SK-N-SH (cell line): ENCODE results near the gene ASPSCR1. TPM values are rescaled to one million over a fixed set of nuclear protein-coding genes. Genes with fewer than 3 reads are reported as not detected.
A peak's percentile ranks its signal among the peaks of the same experiment; 100 is the strongest.

Source experiments
- CTCF ChIA-PET: fragments of 300-600, 350-600 bp; formaldehyde crosslinking; extraction: SDS; loops from one replicate; lab custom pipeline; 2021; lab: Yijun Ruan, JAX
- POLR2A ChIA-PET: fragments of 350-600 bp; sonication (Branson Sonifier 250); formaldehyde crosslinking; extraction: SDS; loops from one replicate; lab custom pipeline; 2020; ENCODE audit warnings: antibody characterized with exemption, inconsistent platforms; lab: Yijun Ruan, JAX
- DNase-seq: peaks from one replicate; pipeline ENCODE4 v3.0.0; 2012
- H2AFZ ChIP-seq: fragments of 200-600 bp; sonication (generic); 2 replicates; pipeline ENCODE4 v1.8.1; 2016; ENCODE audit warnings: antibody characterized with exemption, mild to moderate bottlenecking, low read depth
- H3F3A ChIP-seq: fragments of 200-600 bp; sonication (generic); replicated peaks from 2 replicates; pipeline ENCODE3; 2016; ENCODE audit warnings: antibody characterized with exemption, mild to moderate bottlenecking; ENCODE audit not compliant: insufficient read depth
- H3K27ac ChIP-seq, 2 experiments: fragments of 200-500 bp in 1 of 2; fragments of 200-600 bp in 1 of 2; sonication (Bioruptor generic) in 1 of 2; sonication (generic), shearing (Covaris generic) in 1 of 2; 2 replicates each; pipeline versions ENCODE4 v1.5.1 to v1.6.1; 2014 to 2016; ENCODE audit warnings: low read depth in 2 of 2, inconsistent platforms in 1 of 2, low read length in 1 of 2, mild to moderate bottlenecking in 1 of 2, mixed read lengths in 1 of 2
- H3K27me3 ChIP-seq: fragments of 200-600 bp; sonication (generic), shearing (Covaris generic); 2 replicates; pipeline ENCODE4 v1.6.1; 2016; ENCODE audit warnings: mixed run types; ENCODE audit not compliant: insufficient read depth
- H3K36me3 ChIP-seq, 2 experiments: fragments of 200-500 bp in 1 of 2; fragments of 200-600 bp in 1 of 2; sonication (Bioruptor generic) in 1 of 2; sonication (generic) in 1 of 2; replicated peaks in 1 of 2; 2 replicates each; pipeline versions ENCODE3 to v1.5.1; 2014 to 2016; ENCODE audit warnings: low read length in 1 of 2, mild to moderate bottlenecking in 1 of 2; ENCODE audit not compliant: insufficient read depth in 2 of 2, control insufficient read depth in 1 of 2
- H3K4me1 ChIP-seq, 2 experiments: fragments of 200-500 bp in 1 of 2; fragments of 200-600 bp in 1 of 2; sonication (Bioruptor generic) in 1 of 2; sonication (generic), shearing (Covaris generic) in 1 of 2; 2 replicates each; pipeline versions ENCODE4 v1.5.1 to v1.6.1; 2014 to 2016; ENCODE audit warnings: low read depth in 1 of 2, low read length in 1 of 2, mixed run types in 1 of 2; ENCODE audit not compliant: insufficient read depth in 2 of 2, control insufficient read depth in 1 of 2
- H3K4me2 ChIP-seq: fragments of 200-600 bp; sonication (generic), shearing (Covaris generic); 2 replicates; pipeline ENCODE4 v1.6.1; 2017; ENCODE audit warnings: mixed run types
- H3K4me3 ChIP-seq, 2 experiments: fragments of 200-500 bp in 1 of 2; fragments of 200-600 bp in 1 of 2; sonication (Bioruptor generic) in 1 of 2; sonication (generic), shearing (Covaris generic) in 1 of 2; 2 replicates each; pipeline versions ENCODE4 v1.5.1 to v1.8.1; 2014 to 2016; ENCODE audit warnings: low read depth in 2 of 2, inconsistent platforms in 1 of 2, low read length in 1 of 2, mild to moderate bottlenecking in 1 of 2, mixed read lengths in 1 of 2, moderate library complexity in 1 of 2
- H3K79me2 ChIP-seq: fragments of 200-600 bp; sonication (generic); 2 replicates; pipeline ENCODE4 v1.8.1; 2017; ENCODE audit warnings: mild to moderate bottlenecking; ENCODE audit not compliant: insufficient read depth
- H3K9ac ChIP-seq: fragments of 200-600 bp; sonication (generic); 2 replicates; pipeline ENCODE4 v1.6.1; 2017; ENCODE audit warnings: mixed run types
- H3K9me2 ChIP-seq: fragments of 200-600 bp; sonication (generic); 2 replicates; pipeline ENCODE4 v1.6.1; 2017; ENCODE audit warnings: mixed run types
- H3K9me3 ChIP-seq: fragments of 200-600 bp; sonication (generic); 2 replicates; pipeline ENCODE4 v1.6.1; 2017; ENCODE audit warnings: mixed run types, mild to moderate bottlenecking, moderate library complexity
- H4K20me1 ChIP-seq: fragments of 200-600 bp; sonication (generic); 2 replicates; pipeline ENCODE4 v1.6.1; 2017; ENCODE audit warnings: mild to moderate bottlenecking, mixed run types; ENCODE audit not compliant: insufficient read depth
- EP300 ChIP-seq, 2 experiments: IDR thresholded peaks; 2 replicates each; pipeline versions ENCODE4 v1.4.0 to v1.6.1; 2012; ENCODE audit warnings: borderline replicate concordance in 1 of 2, low read depth in 1 of 2, low read length in 1 of 2
- EZH2phosphoT487 ChIP-seq: fragments of 200-600 bp; sonication (generic); IDR thresholded peaks from 2 replicates; pipeline ENCODE4 v1.6.1; 2017; ENCODE audit warnings: low read depth, mixed run types, mild to moderate bottlenecking, antibody characterized with exemption, moderate library complexity, borderline replicate concordance
- FOXJ3 ChIP-seq: sonication (generic); formaldehyde crosslinking; IDR thresholded peaks from 2 replicates; pipeline ENCODE4 v1.5.1; 2020; ENCODE audit warnings: mild to moderate bottlenecking, missing genetic modification reagents
- FOXM1 ChIP-seq: IDR thresholded peaks from 2 replicates; pipeline ENCODE4 v1.4.0; 2012; ENCODE audit warnings: low read depth, mild to moderate bottlenecking
- GABPA ChIP-seq: IDR thresholded peaks from 2 replicates; pipeline ENCODE4 v1.4.0; 2012; ENCODE audit warnings: low read depth, mild to moderate bottlenecking
- GATA2 ChIP-seq: sonication (generic); formaldehyde crosslinking; IDR thresholded peaks from 2 replicates; pipeline ENCODE4 v1.5.0; 2020; ENCODE audit warnings: mild to moderate bottlenecking, missing genetic modification reagents
- MXI1 ChIP-seq: IDR thresholded peaks from 2 replicates; pipeline ENCODE4 v1.6.1; 2012; ENCODE audit warnings: mild to moderate bottlenecking, low read depth, low read length, improper control_type of control experiment
- NFIC ChIP-seq: IDR thresholded peaks from 2 replicates; pipeline ENCODE4 v1.4.0; 2012; ENCODE audit warnings: borderline replicate concordance
- POLR2AphosphoS5 ChIP-seq: IDR thresholded peaks from 2 replicates; pipeline ENCODE4 v1.6.1; 2012; ENCODE audit warnings: low read depth, low read length
- RCOR1 ChIP-seq: fragments of 150-350 bp; IDR thresholded peaks from 2 replicates; pipeline ENCODE4 v1.6.1; 2017; ENCODE audit warnings: antibody characterized with exemption, low read length
- RXRA ChIP-seq: IDR thresholded peaks from 2 replicates; pipeline ENCODE4 v1.4.0; 2012; ENCODE audit warnings: low read depth, mild to moderate bottlenecking, borderline replicate concordance
- SIN3A ChIP-seq: IDR thresholded peaks from 2 replicates; pipeline ENCODE4 v1.6.1; 2012; ENCODE audit warnings: low read depth, mild to moderate bottlenecking, low read length, moderate library complexity, borderline replicate concordance
- TAF1 ChIP-seq: IDR thresholded peaks from 2 replicates; pipeline ENCODE4 v1.6.1; 2012; ENCODE audit warnings: low read depth, mild to moderate bottlenecking, low read length, moderate library complexity, borderline replicate concordance
- TEAD4 ChIP-seq: IDR thresholded peaks from 2 replicates; pipeline ENCODE4 v1.4.0; 2012; ENCODE audit warnings: mild to moderate bottlenecking, borderline replicate concordance; ENCODE audit not compliant: insufficient read depth
- WGBS: methylation state at CpG from one replicate; pipeline ENCODE4 v1.1.6; 2017; ENCODE audit warnings: low lambda C conversion rate; 5-methylcytosine and 5-hydroxymethylcytosine counted together
- polyA plus RNA-seq, 3 experiments: library from polyadenylated mRNA; depleted of rRNA; stranded (reverse); fragments of >200 nt; gene quantifications; 2 replicates each; pipeline ENCODE4 v1.2.3, GENCODE V29; 2012
- TF ChIP-seq, protein P1 (sequence below): fragments of 150-350 bp; IDR thresholded peaks from 2 replicates; pipeline ENCODE4 v1.6.1; 2016; ENCODE audit warnings: mild to moderate bottlenecking, low read depth, low read length
- TF ChIP-seq, protein P2 (sequence below): IDR thresholded peaks from 2 replicates; pipeline ENCODE4; 2012
- TF ChIP-seq, protein P3 (sequence below): IDR thresholded peaks from 2 replicates; pipeline ENCODE4 v1.4.0; 2012; ENCODE audit warnings: low read depth, borderline replicate concordance

ASPSCR1 gene
- polyA plus RNA-seq, 1 of the 3 experiments (the other 2 are of a cell fraction): 36.2 TPM

DNA sequence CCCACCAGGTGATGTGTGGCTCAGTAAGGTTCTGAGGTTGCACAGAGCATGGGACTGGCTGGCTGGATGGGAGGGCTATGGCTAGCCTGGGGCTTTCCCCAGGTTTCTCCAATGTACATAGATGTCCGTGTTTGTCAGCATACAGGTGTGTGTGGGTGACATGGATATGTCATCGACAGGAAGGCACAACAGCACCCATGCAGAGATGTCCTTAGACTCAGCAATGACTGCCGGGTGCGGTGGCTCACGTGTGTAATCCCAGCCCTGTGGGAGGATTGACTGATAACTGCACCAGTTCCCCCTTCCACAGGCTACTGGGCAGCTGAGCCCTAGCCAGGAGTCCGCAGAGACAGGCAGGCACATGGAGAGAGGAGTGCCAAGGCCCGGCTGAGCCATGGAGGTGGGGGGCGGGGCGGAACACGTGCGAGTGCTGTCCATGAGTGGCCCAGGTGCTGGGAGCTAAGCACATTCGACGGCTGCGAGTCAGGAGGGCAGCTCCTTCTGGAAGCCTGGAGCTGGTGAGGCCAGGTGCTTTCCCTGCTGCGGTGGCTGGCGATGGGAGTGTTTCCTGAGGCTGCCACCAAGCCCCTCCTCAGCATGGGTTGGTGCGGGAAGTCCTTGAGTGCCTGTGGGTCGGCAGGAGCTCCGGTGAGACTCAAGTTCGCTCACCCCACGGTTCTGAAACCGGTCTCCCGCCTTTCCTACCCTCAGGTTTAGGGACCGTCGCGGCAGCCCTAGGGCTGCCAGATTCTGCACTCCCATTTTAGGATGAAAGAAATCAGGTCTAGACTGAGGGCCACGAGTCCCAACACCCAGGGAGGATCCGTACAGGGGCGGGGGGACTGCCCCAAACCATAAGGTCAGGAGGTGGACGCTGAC, 858 bp upstream of the ASPSCR1 start:
- H3K27me3 ChIP-seq: no peaks in the 10 kb centered on the region
- TF ChIP-seq, protein P1, sequence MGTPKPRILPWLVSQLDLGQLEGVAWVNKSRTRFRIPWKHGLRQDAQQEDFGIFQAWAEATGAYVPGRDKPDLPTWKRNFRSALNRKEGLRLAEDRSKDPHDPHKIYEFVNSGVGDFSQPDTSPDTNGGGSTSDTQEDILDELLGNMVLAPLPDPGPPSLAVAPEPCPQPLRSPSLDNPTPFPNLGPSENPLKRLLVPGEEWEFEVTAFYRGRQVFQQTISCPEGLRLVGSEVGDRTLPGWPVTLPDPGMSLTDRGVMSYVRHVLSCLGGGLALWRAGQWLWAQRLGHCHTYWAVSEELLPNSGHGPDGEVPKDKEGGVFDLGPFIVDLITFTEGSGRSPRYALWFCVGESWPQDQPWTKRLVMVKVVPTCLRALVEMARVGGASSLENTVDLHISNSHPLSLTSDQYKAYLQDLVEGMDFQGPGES: no peak
- 0 out of 2 replicates have a peak, but pooled peaks have one; percentile 25 for TF ChIP-seq FOXJ3
- TF ChIP-seq GATA2 (CRISPR knock-in tag): no peak
- TF ChIP-seq MXI1: peak; percentile 73; the same call in 1 of the 2 replicates
- TF ChIP-seq, all 33 proteins: peak for 2
- Histone ChIP-seq H3K9ac (peak overlapping the region; percentile 94), H3K36me3 (peaks cover 11 to 15% of the 10 kb centered on the region in 2 experiments), H3K4me2 (peak overlapping the region; percentile 99), H3F3A (peaks cover 3% of the 10 kb centered on the region), H3K9me2 (no peaks in the 10 kb centered on the region), H3K9me3 (peaks cover 4% of the 10 kb centered on the region; the same call in 1 of the 2 replicates), H3K79me2 (peaks cover 26% of the 10 kb centered on the region), H2AFZ (peak overlapping the region; percentile 91), H4K20me1 (no peaks in the 10 kb centered on the region), H3K4me1 (peaks cover 10 to 18% of the 10 kb centered on the region in 2 experiments; a peak in 2 of 4 replicates), H3K4me3 (peak overlapping the region; percentile 69 to 95), H3K27ac (peak overlapping the region; percentile 65 to 83; a peak in 3 of 4 replicates)
- CTCF ChIA-PET: interaction anchor here (1.2 to 11.6 kb wide), 6 partner anchors 9 to 60 kb away, joined by 3 to 85 read pairs (median 14); partner anchors contain the start of genes CENPX, LRRC45, NOTUM and RAC3
- POLR2A ChIA-PET: interaction anchor here (0.6 to 1.5 kb wide), 7 partner anchors 9 to 107 kb away, joined by 3 to 9 read pairs (median 3); partner anchors contain the start of gene PYCR1
- DNase-seq: no peak
- WGBS: 50% methylated on average over 27 of the region's 30 CpGs

DNA sequence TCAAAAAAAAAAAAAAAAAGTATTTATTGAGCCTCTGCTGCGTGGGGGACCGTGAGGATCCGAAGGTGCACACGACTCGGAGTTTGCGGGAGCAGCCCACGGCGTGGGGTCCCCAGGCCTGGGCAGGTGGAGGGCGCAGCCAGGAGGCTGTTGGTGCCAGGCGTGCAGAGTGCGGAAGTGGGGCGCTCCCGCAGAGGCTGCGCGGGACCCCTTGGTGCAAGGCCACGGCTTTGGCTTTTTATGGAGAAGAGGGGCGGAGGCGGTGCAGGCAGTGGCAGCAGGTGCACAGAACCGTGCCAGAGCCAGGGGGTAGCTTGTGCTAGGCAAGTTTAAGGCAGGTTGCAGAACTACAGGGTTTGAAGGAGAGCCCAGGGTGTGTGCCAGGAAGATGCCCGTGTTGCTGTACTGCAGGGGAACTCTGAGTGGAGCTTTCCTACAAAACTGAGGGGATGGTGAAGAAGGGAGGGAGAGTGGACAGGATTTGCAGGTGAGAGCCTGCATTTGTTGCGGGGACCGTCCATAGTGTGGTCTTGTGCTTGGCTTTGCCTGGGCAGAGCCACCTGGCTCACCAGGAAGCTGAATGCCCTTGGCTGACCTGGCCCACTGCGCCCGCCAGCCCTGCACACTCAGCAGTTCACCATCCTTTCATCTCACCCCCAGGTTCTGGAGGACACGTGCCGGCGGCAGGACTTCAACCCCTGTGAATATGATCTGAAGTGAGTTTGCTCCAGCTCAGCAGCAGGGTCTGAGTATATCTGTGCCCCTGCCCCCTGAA, 1.3 kb downstream of the ASPSCR1 start:
- Histone ChIP-seq H3K4me1 (peaks cover 10 to 18% of the 10 kb centered on the region in 2 experiments; a peak in 2 of 4 replicates), H3K36me3 (peaks cover 11 to 18% of the 10 kb centered on the region in 2 experiments), H3K4me3 (peak overlapping the region; percentile 69 to 95), H3K9me3 (no peaks in the 10 kb centered on the region), H3K4me2 (peak overlapping the region; percentile 99), H2AFZ (no peak overlapping the region), H3K9me2 (no peaks in the 10 kb centered on the region), H3K9ac (no peak overlapping the region), H3F3A (peaks cover 4% of the 10 kb centered on the region), H3K79me2 (peaks cover 26% of the 10 kb centered on the region), H3K27ac (peak overlapping the region in 1 of 2 experiments; percentile 65; a peak in 1 of 4 replicates), H3K27me3 (no peaks in the 10 kb centered on the region), H4K20me1 (no peaks in the 10 kb centered on the region)
- DNase-seq: no peak
- ChIA-PET POLR2A (interaction anchor here (0.6 to 1.3 kb wide), 6 partner anchors 9 to 266 kb away, joined by 3 to 6 read pairs (median 4); partner anchors contain the start of gene SLC25A10), CTCF (interaction anchor here (0.7 to 11.6 kb wide), 10 partner anchors 10 to 51 kb away, joined by 3 to 85 read pairs (median 6); partner anchors contain the start of genes CENPX, LRRC45, MAFG and NOTUM)
- WGBS: 88% methylated on average over 27 of the region's 27 CpGs
- TF ChIP-seq TAF1 (no peak), EP300 (IDR thresholded peaks at IDR 0.05; ENCODE audit: borderline replicate concordance in 1 of 2, low read depth in 1 of 2, low read length in 1 of 2) (no peak), SIN3A (no peak), RCOR1 (no peak), RXRA (no peak), EZH2phosphoT487 (no peak), TEAD4 (no peak), FOXM1 (no peak), POLR2AphosphoS5 (no peak), NFIC (no peak), GABPA (no peak)
- TF ChIP-seq, protein P1: no peak
- TF ChIP-seq, protein P2, sequence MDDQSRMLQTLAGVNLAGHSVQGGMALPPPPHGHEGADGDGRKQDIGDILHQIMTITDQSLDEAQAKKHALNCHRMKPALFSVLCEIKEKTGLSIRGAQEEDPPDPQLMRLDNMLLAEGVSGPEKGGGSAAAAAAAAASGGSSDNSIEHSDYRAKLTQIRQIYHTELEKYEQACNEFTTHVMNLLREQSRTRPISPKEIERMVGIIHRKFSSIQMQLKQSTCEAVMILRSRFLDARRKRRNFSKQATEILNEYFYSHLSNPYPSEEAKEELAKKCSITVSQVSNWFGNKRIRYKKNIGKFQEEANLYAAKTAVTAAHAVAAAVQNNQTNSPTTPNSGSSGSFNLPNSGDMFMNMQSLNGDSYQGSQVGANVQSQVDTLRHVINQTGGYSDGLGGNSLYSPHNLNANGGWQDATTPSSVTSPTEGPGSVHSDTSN: no peak
- TF ChIP-seq, protein P3, sequence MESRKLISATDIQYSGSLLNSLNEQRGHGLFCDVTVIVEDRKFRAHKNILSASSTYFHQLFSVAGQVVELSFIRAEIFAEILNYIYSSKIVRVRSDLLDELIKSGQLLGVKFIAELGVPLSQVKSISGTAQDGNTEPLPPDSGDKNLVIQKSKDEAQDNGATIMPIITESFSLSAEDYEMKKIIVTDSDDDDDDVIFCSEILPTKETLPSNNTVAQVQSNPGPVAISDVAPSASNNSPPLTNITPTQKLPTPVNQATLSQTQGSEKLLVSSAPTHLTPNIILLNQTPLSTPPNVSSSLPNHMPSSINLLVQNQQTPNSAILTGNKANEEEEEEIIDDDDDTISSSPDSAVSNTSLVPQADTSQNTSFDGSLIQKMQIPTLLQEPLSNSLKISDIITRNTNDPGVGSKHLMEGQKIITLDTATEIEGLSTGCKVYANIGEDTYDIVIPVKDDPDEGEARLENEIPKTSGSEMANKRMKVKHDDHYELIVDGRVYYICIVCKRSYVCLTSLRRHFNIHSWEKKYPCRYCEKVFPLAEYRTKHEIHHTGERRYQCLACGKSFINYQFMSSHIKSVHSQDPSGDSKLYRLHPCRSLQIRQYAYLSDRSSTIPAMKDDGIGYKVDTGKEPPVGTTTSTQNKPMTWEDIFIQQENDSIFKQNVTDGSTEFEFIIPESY: no peak
